HG03457 (cell line): ENCODE results near the gene LDB2.
"Not testable (repeated sequence)": the region's sequence is repeated elsewhere in the genome, so short reads cannot be mapped to it uniquely, and the experiment has no call there.

Experiments
- ATAC-seq: cut with Tn5 transposase; IDR thresholded peaks from one replicate; pipeline ENCODE4 v1.9.1; 2021; ENCODE audit warnings: moderate number of reproducible peaks; ENCODE audit not compliant: unreplicated experiment

LDB2 gene

DNA sequence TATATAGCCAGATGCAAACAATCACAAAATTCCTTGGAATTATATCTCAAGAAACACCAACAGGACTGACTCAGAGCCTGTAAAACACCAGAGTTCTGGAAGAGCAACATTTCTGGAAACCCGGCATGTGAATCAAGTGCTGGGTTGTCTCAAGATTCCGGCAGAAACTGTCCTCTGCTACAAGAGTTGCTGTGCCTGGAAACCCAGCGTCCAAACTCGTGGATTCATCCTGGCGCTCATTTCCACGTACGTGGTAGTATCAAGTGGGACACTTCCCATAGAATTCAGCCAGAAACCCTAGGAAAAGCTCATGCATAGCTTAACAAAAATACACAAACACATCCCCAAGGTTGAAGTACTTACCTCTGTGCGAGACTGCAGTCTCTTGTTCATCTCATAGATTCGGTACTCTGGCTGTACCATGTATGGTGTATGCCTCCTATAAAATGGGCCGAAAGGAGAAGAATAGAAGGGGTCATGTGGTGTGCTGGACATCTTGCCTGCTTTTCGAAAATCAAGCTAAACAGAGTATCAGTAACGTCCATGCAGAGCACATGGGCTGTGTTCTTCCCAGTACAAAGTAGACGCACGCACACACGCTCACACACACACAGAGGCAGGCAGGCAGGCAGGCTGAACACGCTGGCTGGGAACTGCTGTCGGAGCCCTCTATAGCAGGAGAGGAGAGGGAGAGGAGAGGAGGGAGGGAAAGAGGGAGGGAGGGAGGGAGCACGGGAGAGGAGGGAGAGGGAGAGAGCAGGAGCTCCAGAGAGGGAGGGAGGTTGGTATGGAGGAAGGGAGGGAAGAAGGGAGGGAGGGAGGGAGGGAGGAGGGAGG lies at the start of gene LDB2:
LDB2 (minus strand) TSS at position 655 of the 837 bp plus-strand sequence.
- no peak for ATAC-seq

DNA sequence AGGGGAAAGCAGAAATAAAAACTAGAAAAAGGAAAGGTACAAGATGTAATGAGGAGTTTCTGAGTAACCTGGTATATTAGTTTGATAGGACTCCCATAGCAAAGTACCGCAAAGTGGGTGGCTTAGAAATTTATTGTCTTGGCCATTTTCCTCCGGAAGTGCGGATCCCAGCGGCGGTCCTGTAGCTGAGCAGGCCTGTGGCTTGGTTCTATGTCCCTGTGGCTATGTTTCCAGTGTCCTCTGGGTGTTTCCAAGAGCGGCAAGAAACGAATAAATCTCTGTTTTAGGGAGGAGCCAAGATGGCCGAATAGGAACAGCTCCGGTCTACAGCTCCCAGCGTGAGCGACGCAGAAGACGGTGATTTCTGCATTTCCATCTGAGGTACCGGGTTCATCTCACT lies 44.0 kb upstream of the LDB2 start:
- ATAC-seq = no peak

DNA sequence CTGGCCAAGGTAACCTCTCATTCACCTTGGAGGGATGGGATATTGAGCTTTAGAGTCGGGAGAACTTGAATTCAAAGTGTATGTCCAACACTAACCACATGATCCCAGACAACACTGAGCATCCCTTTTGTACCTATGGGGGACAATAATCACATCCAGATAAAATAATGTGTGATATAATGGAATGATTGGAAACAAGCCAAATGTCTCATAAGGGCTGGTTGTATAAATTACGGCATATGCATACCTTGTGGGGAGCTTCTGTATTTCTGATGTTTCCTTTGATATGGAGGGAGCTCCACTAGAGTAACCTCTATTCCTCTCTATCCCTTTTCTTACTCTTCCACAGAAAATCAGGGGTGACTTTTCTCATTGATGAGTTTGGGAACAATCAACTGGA lies 40.7 kb upstream of the LDB2 start:
- no peak for ATAC-seq

DNA sequence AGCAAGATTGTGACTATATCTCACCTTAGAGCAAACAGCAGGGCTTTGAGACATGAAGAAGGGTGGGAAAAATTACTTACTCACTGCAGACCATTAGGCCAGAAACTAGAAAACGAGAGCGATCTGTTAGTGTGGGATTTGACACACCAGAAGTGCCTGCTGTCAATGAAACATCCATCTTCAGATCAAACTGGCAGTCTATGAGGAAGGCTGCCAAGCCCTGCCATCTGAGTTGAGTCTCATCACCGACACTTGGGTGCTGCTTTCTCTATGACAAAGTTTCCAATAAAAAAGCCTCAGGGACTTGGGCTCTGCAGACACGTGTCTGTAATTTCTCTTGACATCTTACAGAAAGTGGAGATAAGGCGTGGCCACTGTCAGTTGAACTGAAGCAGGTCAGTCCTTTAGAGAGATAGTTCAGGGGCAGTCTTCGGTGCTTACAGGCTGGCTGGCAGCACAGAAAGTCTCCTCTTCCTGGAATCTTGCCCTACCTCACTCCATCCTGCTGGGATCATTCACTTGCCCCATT lies 40.1 kb upstream of the LDB2 start:
- ATAC-seq = no peak

DNA sequence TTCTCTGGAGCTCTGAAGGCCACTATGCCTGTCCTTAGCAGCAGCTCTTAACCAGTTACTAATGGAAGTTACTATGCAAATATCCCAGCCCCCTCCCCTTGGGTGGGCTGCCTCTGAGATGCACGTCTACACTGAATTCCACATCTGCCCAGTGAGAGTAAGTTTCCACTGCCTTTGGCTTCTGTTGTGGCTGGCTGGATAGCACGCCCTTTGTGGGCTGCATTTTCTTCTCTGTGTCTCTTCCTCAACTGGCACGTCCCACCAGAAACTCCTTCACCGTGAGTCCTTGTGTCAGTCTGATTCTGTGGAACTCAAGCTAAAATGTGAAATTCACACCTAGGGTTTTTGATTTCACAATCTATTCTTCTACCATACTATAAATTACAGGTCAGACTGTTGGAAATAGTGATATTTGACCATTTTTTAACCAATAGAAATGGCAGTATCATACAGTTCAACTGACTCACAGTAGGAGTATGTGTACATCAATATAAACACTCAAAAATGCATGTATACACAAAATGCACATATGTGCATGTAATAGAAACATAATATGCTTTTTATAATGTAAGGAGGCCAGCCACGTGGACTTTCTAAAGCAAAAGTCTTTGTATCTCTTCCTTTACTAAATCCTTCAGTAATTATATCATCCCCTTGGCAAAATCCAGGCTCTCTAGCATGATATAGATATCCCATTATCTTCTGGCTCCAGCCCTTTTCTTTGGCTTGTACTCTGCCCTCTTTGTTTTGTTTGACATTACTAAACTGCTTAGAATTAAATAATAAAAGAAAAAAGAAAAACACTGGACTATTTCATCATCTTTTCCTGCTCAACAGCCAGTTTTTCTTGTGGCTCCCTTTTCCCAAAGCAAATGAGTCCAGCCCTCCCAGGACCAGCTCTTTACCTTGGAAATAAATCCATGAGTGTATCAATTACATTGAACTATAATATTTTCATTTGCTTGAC lies 33.2 kb upstream of the LDB2 start:
- ATAC-seq = no peak

DNA sequence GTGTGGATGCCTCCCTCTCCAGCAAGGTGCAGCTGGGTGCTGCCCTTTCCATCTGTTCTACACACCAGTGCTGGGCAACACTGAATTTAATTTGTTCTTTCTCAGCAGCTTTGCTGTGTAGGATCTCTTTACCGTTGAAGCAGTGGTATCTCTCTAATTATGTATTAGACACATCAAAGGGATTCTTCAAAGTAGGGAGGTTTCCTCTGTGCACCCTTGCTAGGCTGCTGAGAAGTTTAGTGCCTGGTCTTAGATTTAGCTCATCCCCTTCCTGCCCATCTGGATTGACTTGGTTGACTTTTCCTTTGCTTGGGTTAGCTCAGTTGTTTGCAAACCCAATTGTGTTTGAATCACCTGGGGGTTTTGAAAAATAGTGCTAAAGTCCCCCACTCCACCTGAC lies 27.8 kb upstream of the LDB2 start:
- ATAC-seq = no peak

DNA sequence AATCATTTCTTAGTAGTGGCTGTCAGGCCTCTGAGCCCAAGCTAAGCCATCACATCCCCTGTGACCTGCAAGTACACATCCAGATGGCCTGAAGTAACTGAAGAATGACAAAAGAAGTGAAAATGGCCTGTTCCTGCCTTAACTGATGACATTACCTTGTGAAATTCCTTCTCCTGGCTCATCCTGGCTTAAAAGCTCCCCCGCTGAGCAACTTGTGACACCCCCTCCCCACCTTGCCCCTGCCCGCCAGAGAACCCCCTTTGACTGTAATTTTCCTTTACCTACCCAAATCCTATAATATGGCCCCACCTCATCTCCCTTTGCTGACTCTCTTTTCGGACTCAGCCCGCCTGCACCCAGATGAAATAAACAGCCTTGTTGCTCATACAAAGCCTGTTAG lies 20.3 kb upstream of the LDB2 start:
- not testable (repeated sequence) for ATAC-seq

DNA sequence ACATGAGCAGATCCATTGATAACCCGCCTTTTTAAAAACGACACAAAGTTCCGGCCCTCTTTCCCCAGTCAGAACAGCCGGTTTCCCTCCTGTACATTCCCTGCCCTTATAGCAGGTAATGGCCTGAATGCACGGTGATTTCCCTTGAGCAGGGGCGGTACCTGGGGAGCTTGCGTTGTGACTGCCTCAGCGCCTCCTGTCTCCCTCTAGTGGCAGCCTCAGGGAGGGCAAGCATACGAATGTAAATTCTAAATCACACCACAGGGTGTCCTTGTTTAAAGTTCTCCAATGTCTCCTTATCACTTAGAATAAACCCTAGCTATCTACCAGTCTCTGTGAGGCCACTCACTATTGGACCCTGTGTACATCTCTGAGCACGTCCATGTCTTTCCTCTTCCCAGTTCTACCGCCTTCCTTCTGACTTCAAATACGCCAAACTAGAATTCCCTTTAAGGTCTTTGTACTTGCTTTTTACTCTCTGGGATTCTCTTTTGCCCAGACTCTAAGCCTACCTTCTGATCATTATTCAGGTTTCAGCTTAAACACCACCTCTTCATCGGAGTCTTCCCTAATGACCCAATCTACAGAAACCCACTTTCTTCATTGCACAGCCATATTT lies 18.4 kb upstream of the LDB2 start:
- peak; percentile 99 for ATAC-seq

DNA sequence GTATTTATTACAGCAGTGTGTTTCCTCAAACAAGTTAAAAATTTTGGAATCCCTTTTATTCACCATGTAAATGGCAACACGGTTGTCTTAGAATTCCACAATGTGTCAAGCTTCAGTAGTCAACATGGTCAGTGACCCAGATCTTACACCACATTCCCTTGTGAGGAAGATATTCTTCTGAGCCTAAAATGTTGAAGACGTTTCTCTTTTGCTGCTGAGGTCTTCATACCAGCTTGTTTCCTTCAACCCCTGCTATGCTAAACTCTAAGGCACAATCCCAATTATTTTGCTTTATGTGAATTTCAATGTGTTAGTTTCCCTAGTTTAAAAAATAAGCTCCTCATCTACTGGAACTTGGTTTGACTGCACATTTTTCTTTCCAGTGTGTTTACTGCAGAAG lies 17.6 kb upstream of the LDB2 start:
- ATAC-seq = no peak

DNA sequence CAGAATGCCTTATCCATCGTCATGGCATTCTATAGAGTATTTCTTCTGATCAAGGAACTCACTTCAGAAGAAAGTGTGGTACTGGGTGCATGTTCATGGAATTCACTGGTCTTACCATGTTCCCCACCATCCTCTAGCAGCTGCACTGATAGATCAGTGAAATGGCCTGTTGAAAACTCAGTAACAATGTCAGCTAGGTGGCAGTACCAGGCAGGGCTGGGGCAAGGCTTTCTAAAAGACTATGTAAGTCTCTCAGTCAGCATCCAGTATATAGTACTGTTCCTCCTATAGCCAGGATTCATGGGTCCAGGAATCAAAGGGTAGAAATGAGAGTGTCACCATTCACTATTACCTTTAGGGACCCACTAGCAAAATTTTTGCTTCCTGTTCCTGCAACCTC lies 15.8 kb upstream of the LDB2 start:
- no peak for ATAC-seq

DNA sequence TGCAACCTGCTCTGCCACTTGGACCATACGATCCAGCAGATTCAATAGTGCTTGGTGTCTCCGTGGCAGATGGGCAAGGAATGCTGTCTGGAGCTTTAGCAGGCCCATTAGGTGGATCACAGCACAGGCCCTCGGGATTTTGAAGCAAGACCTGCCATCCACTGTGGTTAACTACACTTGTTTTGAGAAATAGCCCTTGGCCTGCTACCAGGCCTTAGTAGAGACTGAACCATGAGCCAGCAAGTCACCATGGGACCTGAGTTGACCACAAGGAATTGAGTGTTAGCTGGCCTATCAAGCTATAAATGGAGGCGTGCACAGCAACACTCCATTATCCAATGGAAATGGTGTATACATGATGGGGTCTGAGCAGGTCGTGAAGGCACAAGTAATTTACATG lies 14.5 kb upstream of the LDB2 start:
- no peak for ATAC-seq

DNA sequence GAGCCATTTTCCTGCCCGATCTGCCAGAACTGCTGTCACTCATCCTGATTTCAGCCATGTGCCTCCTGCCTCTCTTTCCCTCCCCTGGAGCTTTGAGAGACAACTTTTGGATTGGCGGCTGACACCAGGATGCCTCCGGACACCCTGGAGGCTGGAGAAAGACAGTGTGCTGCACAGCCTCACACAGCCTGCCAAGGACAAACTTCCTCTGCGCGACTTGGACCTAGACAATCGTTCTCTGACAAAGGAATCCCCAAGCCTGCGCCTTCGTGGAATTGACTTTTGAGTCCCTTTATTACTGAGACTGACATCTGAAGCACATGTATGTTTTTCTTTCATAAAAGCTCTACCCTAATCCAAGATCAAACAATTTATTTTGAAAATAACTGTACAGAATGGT lies 10.8 kb upstream of the LDB2 start:
- ATAC-seq = no peak

DNA sequence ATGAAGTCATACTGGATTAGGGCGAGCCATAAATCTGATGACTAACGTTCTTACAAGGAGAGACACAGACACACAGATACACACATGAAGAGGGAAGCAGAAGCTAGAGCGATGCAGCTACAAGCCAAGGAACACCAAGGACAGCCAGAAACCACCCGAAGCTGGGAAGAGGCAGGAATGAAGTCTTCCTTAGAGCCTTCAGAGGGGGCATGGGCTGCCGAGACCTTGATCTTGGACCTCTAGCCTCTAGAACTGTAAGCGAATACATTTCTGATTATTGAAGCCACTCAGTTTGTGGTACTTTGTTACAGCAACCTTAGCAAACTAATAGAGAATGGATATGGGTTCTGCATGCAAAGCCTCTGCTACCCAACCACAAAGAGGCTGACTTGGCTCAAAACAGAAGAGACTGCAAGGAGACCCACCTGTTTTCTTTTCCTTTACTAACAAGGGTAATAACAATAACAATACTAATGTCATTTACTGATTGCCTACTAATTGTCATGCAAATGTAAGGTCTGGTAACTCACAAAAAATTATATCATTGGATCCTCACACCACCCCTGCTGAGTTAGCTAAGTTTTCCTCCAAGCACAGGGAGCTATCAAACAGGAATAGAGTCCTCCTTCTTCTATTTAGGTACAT lies 10.1 kb upstream of the LDB2 start:
- ATAC-seq = no peak

DNA sequence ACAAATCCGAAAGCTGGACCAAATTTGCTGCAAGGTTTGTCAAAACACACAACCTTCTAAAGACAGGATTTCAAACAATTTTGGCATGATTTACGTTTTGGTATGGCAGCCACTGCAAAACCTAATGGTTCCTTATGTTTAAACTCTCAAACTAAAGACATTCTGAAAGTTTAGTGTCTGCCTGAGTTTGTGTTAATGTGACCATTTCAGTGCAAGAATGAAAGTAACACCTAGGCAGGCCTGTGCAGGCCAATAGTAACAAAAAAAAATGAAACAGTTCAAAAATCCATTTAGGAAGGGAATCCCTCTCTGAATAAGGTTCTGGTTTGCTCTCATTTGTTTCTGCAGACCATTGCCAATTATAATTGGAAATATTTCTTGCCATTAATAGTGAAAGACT lies 1.9 kb upstream of the LDB2 start:
- ATAC-seq = no peak

DNA sequence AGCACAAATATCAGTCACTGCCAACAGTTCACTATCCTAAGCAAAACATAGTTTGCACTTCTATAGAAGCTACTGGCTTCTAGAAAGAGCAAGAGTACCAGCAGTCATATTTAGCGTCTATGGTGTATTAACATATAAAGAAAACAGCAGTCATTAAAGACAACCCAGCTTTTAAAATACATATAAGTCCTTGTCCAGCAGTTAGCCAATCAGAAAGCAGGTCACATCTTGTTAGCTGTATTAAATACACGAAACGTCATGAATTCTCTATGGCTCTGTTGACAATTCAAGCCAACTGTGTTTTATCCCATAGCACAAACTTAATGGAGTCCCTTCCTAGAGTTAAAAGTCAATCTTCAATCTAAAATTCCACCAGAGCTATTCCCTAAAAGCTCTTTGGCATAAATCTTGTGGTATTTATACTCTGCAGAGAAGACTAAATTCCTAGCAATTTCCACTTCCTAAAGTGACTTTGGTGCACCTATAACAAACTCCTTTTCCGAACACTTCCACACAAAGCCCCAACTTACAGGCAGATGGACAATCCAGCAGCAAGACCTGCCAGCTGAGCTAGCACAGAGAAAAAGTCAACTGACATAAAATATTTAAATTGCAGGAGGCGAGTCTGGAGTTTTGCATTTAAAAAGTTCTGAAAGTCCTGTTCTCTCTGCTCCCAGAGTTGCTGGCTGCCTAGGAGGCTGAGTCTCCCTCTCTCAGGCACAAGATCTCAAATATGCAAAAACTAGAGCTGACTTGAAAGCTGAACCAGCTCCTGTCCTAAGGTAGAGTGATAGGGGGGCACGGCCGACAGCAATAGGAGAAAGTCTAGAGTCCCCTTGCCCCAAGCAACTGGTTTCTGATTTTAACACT lies 1.3 kb downstream of the LDB2 start:
- ATAC-seq = no peak

DNA sequence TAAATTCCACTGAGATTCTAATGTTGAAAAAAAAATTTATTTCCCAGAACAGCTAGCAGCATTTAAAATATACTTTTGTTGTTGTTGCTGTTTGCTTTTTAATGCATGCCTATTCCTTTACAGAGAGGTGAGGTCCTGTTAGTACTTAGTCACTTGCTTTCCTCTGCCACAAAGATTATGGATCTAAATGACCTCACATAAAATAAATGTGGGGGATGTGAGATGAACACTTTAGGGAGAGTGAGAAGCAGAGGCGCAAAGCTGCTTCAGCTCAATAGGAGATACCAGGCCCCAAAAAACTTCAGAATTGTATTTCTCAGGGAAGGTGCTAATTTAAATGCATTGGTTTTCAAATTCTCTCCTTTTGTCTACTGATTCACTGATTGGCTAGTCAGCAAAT lies 4.0 kb downstream of the LDB2 start:
- no peak for ATAC-seq

DNA sequence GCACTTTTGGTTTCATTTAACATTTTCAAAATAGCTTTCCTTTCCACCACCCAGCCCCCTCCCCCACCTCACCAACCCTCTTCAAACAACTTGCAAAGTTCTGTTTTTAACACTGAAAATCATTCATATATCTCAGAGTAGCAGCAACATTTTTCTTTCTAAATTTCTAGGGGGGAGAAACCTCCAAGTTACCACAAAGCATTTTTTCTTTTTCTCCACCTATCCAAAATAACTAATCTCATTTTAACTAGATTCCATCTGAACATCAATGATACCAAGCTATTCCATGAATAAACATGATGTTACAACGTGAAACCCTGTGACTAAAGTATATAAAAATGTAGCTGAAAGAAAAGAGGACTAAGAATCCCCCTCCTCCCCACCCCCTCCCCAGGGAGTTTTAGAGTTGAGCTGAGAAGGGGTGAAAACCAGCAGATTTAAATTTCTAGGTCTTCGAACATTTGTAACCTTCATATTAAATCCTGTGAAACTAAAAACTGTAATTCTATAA lies 5.2 kb downstream of the LDB2 start:
- no peak for ATAC-seq

DNA sequence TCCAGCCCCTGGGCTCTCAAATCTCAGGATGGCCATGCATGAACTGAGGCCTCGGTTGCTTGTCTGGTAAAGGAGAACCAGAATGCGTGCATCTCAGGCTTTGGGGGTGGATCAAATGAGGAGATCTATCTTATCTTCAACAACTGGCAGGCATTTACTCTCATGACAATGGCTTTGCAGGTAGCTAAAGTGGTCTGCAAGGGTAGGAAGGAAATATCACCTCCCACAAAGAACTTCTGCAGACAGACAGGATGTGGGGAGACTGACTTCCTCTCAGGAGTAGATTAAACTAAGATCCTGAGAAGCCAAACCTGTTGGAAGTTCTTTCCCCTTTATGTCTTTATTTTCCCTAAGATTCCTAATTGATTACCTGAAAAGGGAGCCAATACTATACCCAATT lies 7.8 kb downstream of the LDB2 start:
- ATAC-seq = no peak

DNA sequence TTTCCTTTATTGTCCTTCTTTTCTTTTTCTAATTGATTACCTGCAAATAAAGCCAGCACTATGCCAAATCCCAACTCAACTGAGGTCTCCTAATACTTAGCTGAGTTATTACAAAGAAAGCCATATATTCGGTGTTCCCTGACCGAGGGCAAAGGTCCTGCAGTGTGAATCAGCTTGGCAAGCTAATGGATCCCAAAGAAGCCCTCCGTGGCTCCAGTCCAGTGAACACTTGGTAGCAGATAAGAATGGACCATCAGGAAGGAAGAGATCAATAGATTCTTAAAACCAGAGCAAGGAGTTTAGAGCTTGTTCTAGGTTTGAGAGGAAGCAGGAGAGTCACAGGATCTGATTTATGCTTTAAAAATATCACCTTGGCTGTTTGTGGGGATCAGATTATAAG lies 8.5 kb downstream of the LDB2 start:
- no peak for ATAC-seq

DNA sequence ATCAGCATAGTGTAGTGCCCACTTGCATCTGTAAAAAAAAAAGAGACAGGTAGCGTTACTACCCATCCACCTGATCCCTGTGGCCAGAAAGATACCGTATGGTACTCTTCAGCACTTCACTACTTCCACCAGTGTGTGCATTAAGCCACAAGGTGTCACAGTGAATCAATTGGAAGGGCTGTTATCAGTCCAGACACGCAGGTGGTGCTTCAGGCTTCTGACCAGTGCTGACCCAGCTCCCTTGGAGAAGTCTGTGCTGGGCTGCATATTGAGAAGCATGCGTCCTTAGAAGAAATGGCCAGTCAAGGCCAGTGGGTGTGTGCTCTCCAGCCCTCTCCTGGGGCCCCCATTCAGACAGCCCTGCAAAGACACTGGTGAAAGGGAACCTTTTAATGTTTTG lies 10.6 kb downstream of the LDB2 start:
- no peak for ATAC-seq
